Measurements from ENCODE around the gene LINC00237. TPM values are rescaled to one million over a fixed set of nuclear protein-coding genes. Genes with fewer than 3 reads are reported as not detected.

The LINC00237 gene
- total and polyA plus RNA-seq, 2 experiments from 2014 or later: 0.31 to 2.0 TPM

- H3K9me3 Mint-ChIP-seq: no peaks in the 10 kb centered on the region; the same call in 2 of the 3 replicates
- Histone ChIP-seq H3K79me2 (replicated peaks; ENCODE audit: insufficient read depth) (no peaks in the 10 kb centered on the region), H3F3A (replicated peaks; ENCODE audit: low read depth) (no peaks in the 10 kb centered on the region), H3K4me2 (0 out of 2 replicates have a peak overlapping the region, but pooled peaks have one; percentile 35), H4K20me1 (replicated peaks; ENCODE audit: insufficient read depth) (no peaks in the 10 kb centered on the region), H3K27me3 (ENCODE audit: insufficient read depth) (no peaks in the 10 kb centered on the region), H3K27ac (ENCODE audit: low read depth) (no peak overlapping the region), H3K9me2 (ENCODE audit: insufficient read depth) (0 out of 2 replicates have a peak, but pooled peaks cover 8% of the 10 kb centered on the region), H2AFZ (no peak overlapping the region), H3K4me3 (no peak overlapping the region), H3K36me3 (ENCODE audit: insufficient read depth) (no peaks in the 10 kb centered on the region), H3K4me1 (ENCODE audit: insufficient read depth) (peaks cover 50% of the 10 kb centered on the region)
- H3K27me3 Mint-ChIP-seq (ENCODE audit: insufficient read depth, low read depth, poor library complexity): no peaks in the 10 kb centered on the region
- peaks cover 48% of the 10 kb centered on the region for H3K4me1 Mint-ChIP-seq
- no peaks in the 10 kb centered on the region for H3K36me3 Mint-ChIP-seq (ENCODE audit: low read depth)
- DNase-seq (ENCODE audit: low spot score): peak; percentile 30
- no peak overlapping the region for H3K4me3 Mint-ChIP-seq
- no peak overlapping the region for H3K27ac Mint-ChIP-seq
- TF ChIP-seq ETS1 (IDR thresholded peaks at IDR 0.05) (no peak), ZNF114 (CRISPR knock-in tag; IDR thresholded peaks at IDR 0.05) (no peak), EZH2phosphoT487 (IDR thresholded peaks at IDR 0.05; ENCODE audit: unreplicated experiment) (no peak), JUNB (IDR thresholded peaks at IDR 0.05; ENCODE audit: unreplicated experiment) (no peak), STAT1 (IDR thresholded peaks at IDR 0.05; ENCODE audit: unreplicated experiment) (no peak), ZNF462 (CRISPR knock-in tag; IDR thresholded peaks at IDR 0.05) (no peak), POLR2AphosphoS5 (IDR thresholded peaks at IDR 0.05; ENCODE audit: low read depth) (no peak), CTCF (conservative IDR thresholded peaks at IDR 0.05; ENCODE audit: low read depth in 2 of 2) (no peak), CREB1 (CRISPR knock-in tag; IDR thresholded peaks at IDR 0.05; ENCODE audit: low read depth) (no peak), REST (IDR thresholded peaks at IDR 0.05; ENCODE audit: unreplicated experiment) (no peak), NANOG (IDR thresholded peaks at IDR 0.05; ENCODE audit: borderline replicate concordance) (no peak), EZH2 (IDR thresholded peaks at IDR 0.05; ENCODE audit: low read depth, unreplicated experiment) (no peak), ZNF331 (CRISPR knock-in tag; IDR thresholded peaks at IDR 0.05; ENCODE audit: low read depth) (no peak)
- ATAC-seq: no peak; the same call in 2 of the 3 replicates
These were observed 18.2 kb downstream of the LINC00237 start for GRCh38 chr20:21087862-21088540.

All from GM23338 (cell line).